Nephron progenitor cell (in vitro differentiated cells): ENCODE data around the gene NPFFR1.

ENCODE experiments used
- DNase-seq: peaks from one replicate; pipeline ENCODE4 v3.0.0; 2021
- H3K27ac Mint-ChIP-seq: 2 replicates; pipeline ENCODE4 v1.8.0; 2021; ENCODE audit warnings: mild to moderate bottlenecking, moderate library complexity, mixed read lengths
- H3K27me3 Mint-ChIP-seq: 2 replicates; pipeline ENCODE4 v1.8.0; 2021; ENCODE audit warnings: mild to moderate bottlenecking, low read depth, mixed read lengths; ENCODE audit not compliant: poor library complexity
- H3K36me3 Mint-ChIP-seq: 2 replicates; pipeline ENCODE4 v1.8.0; 2021; ENCODE audit warnings: low read depth, mixed read lengths
- H3K4me1 Mint-ChIP-seq: 2 replicates; pipeline ENCODE4 v1.8.0; 2021; ENCODE audit warnings: mixed read lengths
- H3K4me3 Mint-ChIP-seq: 2 replicates; pipeline ENCODE4 v1.8.0; 2021; ENCODE audit warnings: mild to moderate bottlenecking, moderate library complexity, mixed read lengths
- H3K9me3 Mint-ChIP-seq: 2 replicates; pipeline ENCODE4 v1.8.0; 2021; ENCODE audit warnings: mild to moderate bottlenecking, moderate library complexity, mixed read lengths
- TF ChIP-seq, protein P1 (sequence below): fragments of 200-600 bp; sonication (generic); IDR thresholded peaks from 2 replicates; pipeline ENCODE4 v1.5.0; 2021; ENCODE audit warnings: antibody characterized with exemption

NPFFR1 gene

DNA sequence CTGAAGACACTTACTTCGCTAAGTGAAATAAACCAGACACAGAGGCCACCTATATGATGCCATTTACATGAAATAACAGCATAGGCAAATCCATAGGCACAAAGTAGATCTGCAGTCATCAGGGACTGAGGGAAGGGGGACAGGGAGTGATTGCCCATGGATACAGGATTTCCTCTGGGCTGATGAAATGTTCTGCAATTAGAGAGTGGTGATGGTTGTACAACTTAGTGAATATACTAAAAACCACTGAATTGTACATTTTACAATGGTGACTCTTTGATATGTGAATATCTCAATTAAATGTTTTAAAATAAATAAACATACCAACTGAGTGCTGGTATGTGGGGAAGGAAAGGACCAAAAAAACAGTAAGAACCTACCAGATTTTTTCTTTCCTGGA, 70.9 kb downstream of the NPFFR1 start:
- Mint-ChIP-seq H3K36me3 (peaks cover 55% of the 10 kb centered on the region), H3K4me1 (no peaks in the 10 kb centered on the region)
- DNase-seq = no peak

DNA sequence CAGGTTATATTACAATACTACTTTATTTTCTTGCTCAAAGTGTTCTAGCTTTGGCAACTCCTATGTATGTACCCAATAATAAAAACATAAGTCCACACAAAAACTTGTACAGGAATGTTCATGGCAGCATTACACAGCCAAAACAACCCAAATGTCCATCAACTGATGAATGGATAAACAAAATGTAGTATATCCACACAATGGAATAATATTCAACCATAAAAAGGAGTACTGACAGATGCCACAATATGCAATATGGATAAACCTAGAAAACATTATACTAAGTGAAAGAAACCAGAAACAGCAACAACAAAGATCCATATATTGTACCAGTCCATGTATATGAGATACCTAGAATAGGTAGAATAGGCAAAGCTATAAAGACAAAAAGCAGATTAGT, 71.5 kb downstream of the NPFFR1 start:
- Mint-ChIP-seq H3K4me1 (no peaks in the 10 kb centered on the region), H3K9me3 (no peaks in the 10 kb centered on the region), H3K27ac (no peak overlapping the region)

More for the DNA sequence above, 70.9 kb downstream of the NPFFR1 start:
- TF ChIP-seq, protein P1, sequence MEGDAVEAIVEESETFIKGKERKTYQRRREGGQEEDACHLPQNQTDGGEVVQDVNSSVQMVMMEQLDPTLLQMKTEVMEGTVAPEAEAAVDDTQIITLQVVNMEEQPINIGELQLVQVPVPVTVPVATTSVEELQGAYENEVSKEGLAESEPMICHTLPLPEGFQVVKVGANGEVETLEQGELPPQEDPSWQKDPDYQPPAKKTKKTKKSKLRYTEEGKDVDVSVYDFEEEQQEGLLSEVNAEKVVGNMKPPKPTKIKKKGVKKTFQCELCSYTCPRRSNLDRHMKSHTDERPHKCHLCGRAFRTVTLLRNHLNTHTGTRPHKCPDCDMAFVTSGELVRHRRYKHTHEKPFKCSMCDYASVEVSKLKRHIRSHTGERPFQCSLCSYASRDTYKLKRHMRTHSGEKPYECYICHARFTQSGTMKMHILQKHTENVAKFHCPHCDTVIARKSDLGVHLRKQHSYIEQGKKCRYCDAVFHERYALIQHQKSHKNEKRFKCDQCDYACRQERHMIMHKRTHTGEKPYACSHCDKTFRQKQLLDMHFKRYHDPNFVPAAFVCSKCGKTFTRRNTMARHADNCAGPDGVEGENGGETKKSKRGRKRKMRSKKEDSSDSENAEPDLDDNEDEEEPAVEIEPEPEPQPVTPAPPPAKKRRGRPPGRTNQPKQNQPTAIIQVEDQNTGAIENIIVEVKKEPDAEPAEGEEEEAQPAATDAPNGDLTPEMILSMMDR = no peak
- Mint-ChIP-seq H3K27ac (no peak overlapping the region), H3K9me3 (no peaks in the 10 kb centered on the region), H3K27me3 (no peaks in the 10 kb centered on the region), H3K4me3 (no peak overlapping the region)

DNA sequence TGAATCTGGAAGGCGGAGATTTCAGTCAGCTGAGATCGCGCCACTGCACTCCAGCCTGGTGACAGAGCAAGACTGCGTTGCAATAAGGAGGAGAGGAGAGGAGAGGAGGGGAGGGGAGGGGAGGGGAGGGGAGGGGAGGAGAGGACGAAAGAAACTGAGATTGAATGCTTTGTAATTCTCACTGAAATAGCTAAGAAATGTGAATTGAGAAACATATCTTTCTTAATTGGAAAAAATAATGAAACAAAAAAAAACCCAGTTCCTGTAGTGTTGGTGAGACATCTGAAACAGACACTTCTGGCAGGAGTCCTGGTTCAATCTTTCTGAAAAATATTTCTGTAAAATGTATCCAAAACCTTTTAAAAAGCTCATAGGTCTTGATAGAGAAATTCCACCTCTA, 77.0 kb downstream of the NPFFR1 start:
- DNase-seq = no peak
- TF ChIP-seq, protein P1 = no peak
- H3K36me3 Mint-ChIP-seq = peaks cover 68% of the 10 kb centered on the region
- H3K9me3 Mint-ChIP-seq = no peaks in the 10 kb centered on the region
- no peak overlapping the region for H3K27ac Mint-ChIP-seq
- H3K4me1 Mint-ChIP-seq = no peaks in the 10 kb centered on the region
- no peak overlapping the region for H3K4me3 Mint-ChIP-seq
- no peaks in the 10 kb centered on the region for H3K27me3 Mint-ChIP-seq

More for the DNA sequence above, 71.5 kb downstream of the NPFFR1 start:
- Mint-ChIP-seq H3K27me3 (no peaks in the 10 kb centered on the region), H3K36me3 (peaks cover 59% of the 10 kb centered on the region), H3K4me3 (no peak overlapping the region)
- DNase-seq = no peak
- TF ChIP-seq, protein P1 = no peak

DNA sequence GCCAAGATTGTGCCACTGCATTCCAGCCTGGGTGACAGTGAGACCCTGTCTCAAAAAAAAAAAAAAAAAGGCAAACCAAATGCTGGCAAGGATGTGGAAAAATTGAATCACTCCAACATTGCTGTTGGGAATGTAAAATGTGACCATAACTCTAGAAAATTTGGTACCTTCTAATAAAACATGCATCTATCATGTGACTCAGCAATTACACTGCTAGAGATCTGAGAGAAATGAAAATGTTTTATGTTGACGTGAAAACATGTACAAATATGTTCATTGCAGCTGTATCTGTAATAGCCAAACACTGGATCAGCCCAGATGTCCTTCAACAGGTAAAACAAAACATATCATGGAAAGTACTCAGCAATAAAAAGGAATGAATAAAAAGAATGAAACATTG, 82.7 kb downstream of the NPFFR1 start:
- TF ChIP-seq, protein P1 = no peak
- no peak for DNase-seq
- H3K4me1 Mint-ChIP-seq = no peaks in the 10 kb centered on the region
- peaks cover 19% of the 10 kb centered on the region for H3K9me3 Mint-ChIP-seq
- no peak overlapping the region for H3K4me3 Mint-ChIP-seq
- peaks cover 3% of the 10 kb centered on the region for H3K27me3 Mint-ChIP-seq
- no peak overlapping the region for H3K27ac Mint-ChIP-seq
- H3K36me3 Mint-ChIP-seq = peaks cover 74% of the 10 kb centered on the region

DNA sequence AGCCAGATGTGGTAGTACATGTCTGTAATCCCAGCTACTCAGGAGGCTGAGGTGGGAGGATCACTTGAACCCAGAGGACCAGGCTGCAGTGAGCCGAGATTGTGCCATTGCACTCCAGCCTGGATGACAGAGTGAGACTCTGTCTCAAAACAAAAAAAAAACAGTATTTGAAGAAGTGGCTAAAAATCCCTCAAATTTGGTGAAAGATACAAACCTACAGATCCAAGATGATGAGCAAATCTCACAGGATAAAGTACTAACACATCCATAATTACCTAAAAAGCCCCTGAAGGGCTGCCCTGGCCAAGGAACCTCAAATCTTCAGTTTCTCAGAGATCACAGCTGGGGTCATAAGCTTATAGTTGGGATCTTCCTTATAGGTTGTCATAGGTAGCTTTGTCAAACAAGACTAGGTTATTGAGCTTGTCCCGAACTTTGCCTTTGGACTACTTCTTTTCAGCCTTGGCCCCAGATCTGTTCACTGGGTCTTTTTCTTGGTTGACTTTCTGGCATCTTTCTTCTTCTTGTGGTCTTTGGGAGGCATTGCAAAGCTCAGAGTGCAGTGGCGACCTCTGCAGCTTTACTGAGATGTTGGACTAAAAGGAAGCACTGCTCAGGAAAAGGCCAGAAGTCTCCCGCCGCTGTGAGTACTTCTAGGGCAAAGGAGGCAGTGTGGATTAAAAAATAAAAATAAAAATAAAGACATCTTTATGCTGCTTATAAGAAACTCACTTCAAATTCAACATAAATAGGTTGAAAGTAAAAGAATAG, 84.9 kb downstream of the NPFFR1 start:
- H3K4me1 Mint-ChIP-seq = no peaks in the 10 kb centered on the region
- peaks cover 62% of the 10 kb centered on the region for H3K36me3 Mint-ChIP-seq
- no peak overlapping the region for H3K27ac Mint-ChIP-seq
- TF ChIP-seq, protein P1 = no peak
- H3K27me3 Mint-ChIP-seq = peaks cover 3% of the 10 kb centered on the region
- H3K9me3 Mint-ChIP-seq = peaks cover 19% of the 10 kb centered on the region
- DNase-seq = no peak
- no peak overlapping the region for H3K4me3 Mint-ChIP-seq
